Mononuclear cell (primary cell): ENCODE data around the gene CYP2D6. TPM values are rescaled to one million over a fixed set of nuclear protein-coding genes. Genes with fewer than 3 reads are reported as not detected.

Source experiments
- H3K27me3 ChIP-seq: 2 replicates; pipeline ENCODE4 v1.6.0; 2011; ENCODE audit warnings: low read length, control low read depth; ENCODE audit not compliant: insufficient read depth
- H3K4me1 ChIP-seq: 2 replicates; pipeline ENCODE4 v1.5.1; 2011; ENCODE audit warnings: mild to moderate bottlenecking, low read length, control low read depth; ENCODE audit not compliant: insufficient read depth
- H3K4me3 ChIP-seq: 2 replicates; pipeline ENCODE4 v1.5.1; 2011; ENCODE audit warnings: mild to moderate bottlenecking, low read length, moderate library complexity
- H3K9me3 ChIP-seq: 2 replicates; pipeline ENCODE4 v1.5.1; 2011; ENCODE audit warnings: low read depth, mild to moderate bottlenecking, control low read depth, low read length
- total RNA-seq: library from RNA; depleted of rRNA; stranded (reverse); fragments of >200 nt; gene quantifications from one replicate; pipeline ENCODE4 v1.2.3, GENCODE V29; 2012

The CYP2D6 gene
- total RNA-seq, 1 donor = 0.84 TPM

DNA sequence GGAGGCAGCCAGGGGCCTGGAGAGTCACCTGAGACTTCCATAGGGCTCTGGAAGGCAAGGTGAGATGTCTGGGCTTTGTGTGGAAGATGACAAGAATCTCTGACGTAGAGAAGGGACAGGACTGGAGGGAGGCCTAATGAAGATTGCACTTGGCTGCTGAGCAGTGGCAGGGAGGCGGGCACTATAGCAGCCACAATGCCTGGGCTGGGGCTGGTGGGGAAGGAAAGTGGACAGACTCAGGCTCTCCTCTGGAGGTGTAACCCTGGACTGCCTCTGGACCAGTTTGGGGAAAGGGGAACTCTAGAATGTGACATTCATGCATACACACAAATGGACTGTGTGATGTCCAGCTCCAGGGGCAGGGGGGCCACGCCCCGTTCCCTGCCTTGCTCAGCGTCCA lies 34.3 kb upstream of the CYP2D6 start:
- Histone ChIP-seq H3K4me1 (no peaks in the 10 kb centered on the region), H3K9me3 (no peaks in the 10 kb centered on the region), H3K27me3 (no peaks in the 10 kb centered on the region), H3K4me3 (no peak overlapping the region)

DNA sequence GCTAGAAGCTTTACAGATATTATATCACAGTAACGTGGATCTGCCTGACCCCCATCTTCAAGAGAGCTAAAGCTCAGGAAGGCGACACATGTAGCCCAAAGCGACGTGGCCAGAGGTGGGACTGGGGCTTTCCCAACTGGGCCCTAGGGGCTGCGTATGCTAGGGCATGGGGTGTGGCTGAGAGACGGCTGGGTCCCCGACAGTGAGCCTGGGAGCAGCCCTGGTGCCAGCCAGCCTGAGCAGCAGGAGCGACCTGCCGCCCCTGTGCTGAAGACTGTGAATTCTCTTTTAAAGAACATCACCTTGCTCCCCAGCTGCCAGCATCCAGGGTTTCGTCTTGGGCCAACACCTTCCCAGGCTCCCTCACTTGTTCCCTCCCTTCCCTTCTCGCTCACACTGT lies 32.9 kb upstream of the CYP2D6 start:
- no peak overlapping the region for H3K4me3 ChIP-seq
- H3K27me3 ChIP-seq = no peaks in the 10 kb centered on the region
- no peaks in the 10 kb centered on the region for H3K9me3 ChIP-seq
- no peaks in the 10 kb centered on the region for H3K4me1 ChIP-seq

DNA sequence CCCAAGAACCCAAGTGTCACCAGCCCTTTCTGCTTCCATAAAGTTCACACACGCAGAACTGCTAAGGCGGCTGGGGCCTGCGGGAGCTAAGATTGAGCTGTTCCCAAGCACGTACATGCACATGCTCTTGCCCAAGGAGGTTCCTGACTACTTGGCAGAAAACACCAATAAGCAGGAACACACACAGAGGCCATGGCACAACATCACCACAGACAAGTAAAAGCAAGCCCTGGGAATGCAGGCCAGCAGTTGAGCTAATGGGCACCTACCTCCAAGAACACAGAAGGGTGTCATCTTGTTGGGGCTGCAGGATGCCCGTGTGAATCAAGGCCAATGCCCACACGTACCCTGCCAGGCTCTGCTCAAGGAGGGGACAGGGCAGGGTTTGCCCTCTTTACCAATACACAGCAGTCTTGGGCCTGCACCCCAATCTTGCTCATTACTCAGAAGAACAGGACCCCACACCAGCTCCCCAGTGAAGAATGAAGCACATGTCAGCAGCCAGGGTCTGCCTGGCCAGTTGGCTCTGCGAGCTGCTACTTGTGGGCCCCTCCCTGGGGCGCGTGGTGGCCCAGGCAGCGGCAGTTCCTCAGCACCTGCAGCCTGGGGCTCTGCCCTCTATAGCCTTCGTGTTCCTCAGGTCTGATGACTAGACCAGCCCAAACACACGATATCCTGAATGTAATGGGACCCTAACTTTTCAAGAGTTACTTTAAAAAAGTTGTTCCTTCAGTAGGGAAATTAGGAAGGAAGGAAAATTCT lies 32.3 kb upstream of the CYP2D6 start:
- Histone ChIP-seq H3K4me3 (no peak overlapping the region), H3K9me3 (no peaks in the 10 kb centered on the region)

DNA sequence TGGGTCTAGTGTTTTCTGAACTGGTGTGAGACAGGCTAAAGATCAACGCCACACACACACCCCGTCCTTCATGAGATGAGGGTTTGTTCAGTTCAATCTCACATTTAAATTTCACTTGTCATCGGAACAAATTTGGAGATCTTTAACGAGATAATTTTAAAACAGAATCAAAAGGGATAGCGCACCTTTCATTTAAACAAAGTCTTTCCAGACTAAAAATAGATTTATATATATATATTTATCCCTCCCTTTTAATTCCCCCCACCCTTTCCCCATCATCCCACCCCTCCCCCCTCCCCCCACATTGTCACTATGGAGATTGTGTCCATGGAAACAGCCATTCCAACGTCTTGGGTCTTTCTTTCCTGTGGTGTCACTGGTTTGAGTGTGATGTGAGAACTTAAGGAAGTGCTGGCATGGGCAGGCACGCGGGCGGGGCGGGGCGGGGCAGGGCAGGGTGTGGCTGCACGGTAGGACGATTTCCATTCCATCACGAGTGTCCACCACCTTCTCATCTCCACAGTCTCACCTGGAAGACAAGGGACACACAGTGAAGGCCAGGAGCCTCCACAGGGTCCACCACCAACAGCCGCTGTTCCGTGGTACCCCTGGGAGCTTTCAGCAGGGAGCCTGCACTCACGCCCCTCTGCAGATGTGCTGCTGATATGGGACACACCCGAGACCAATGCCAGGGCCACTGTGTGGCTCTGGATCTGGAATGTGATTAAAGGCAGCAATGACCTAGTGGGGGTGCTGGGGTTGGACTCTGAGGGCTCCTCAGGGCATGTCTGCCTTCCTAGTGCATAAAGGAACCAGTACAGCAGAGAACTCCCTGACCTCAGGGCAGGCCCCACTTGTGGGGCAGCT lies 30.5 kb upstream of the CYP2D6 start:
- H3K9me3 ChIP-seq = no peaks in the 10 kb centered on the region
- H3K4me3 ChIP-seq = no peak overlapping the region
- H3K4me1 ChIP-seq = no peaks in the 10 kb centered on the region
- no peaks in the 10 kb centered on the region for H3K27me3 ChIP-seq

More for the DNA sequence above, 32.3 kb upstream of the CYP2D6 start:
- Histone ChIP-seq H3K4me1 (no peaks in the 10 kb centered on the region), H3K27me3 (no peaks in the 10 kb centered on the region)

DNA sequence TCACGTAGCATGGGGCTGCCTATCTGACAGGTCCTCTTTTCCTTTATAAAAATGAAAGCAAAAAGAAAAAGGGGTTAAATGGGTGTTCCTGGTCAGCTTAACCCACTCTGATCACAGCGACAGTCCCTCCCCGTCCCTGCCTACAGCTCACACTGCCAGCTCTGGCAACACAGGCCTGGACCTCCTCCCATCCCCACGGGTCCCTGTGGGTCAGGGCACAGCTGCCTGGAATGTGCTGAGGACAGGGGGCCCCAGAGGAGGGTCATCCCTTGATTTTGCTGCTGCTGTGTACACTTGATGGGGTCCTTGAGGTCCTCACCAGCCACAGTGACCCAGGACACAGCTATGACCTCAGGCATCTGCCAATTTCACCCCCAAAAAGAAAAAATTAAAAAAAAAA lies 29.6 kb upstream of the CYP2D6 start:
- Histone ChIP-seq H3K4me3 (no peak overlapping the region), H3K9me3 (no peaks in the 10 kb centered on the region), H3K4me1 (no peaks in the 10 kb centered on the region), H3K27me3 (no peaks in the 10 kb centered on the region)

DNA sequence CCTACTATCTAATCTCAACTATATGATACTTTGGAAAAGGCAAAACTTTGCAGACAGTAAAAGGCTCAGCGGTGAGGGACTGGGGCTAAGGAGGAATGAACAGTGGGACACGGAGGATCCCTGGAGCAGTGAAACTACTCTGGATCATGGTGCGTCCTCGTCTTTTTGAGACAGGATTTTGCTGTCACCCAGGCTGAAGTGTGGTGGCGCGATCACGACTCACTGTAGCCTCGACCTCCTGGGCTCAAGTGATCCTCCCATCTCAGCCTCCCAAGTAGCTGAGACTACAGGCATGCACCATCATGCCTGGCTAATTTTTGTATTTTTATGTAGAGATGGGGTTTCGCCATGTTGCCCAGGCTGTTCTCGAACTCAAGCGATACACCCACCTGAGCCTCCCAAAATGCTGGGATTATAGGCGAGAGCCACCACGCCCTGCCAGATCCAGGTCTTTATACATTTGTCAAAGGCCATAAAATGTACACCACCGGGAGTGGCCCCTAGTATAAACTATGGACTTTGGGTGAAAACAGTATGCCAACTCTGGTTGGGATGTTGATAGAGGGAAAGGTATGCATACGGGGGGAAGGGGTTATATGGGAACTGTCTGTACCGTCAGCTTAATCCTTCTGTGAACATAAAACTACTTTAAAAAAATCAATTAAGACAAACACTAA lies 28.0 kb upstream of the CYP2D6 start:
- no peaks in the 10 kb centered on the region for H3K27me3 ChIP-seq
- H3K4me3 ChIP-seq = no peak overlapping the region
- no peaks in the 10 kb centered on the region for H3K4me1 ChIP-seq
- H3K9me3 ChIP-seq = no peaks in the 10 kb centered on the region

DNA sequence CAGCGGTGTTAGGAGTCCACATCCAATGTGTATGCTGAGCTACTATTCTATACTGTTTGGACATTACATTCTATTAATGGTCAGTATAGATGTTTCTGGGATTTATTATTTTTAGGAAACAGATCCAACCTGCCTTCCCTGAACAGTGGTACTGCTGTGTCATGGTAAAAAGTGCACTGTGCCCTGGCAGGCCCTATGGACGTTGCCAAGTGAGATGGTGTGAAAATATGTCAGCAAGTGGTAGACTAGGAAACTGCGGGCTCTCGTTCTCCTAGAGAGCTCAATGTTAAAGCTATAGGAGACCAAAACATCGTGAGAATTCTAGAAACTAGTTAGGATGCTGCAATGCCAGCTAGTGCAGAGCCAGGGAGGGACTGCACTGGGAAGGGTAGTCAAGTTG lies 26.0 kb upstream of the CYP2D6 start:
- no peaks in the 10 kb centered on the region for H3K4me1 ChIP-seq
- H3K9me3 ChIP-seq = no peaks in the 10 kb centered on the region
- H3K4me3 ChIP-seq = no peak overlapping the region
- H3K27me3 ChIP-seq = no peaks in the 10 kb centered on the region

DNA sequence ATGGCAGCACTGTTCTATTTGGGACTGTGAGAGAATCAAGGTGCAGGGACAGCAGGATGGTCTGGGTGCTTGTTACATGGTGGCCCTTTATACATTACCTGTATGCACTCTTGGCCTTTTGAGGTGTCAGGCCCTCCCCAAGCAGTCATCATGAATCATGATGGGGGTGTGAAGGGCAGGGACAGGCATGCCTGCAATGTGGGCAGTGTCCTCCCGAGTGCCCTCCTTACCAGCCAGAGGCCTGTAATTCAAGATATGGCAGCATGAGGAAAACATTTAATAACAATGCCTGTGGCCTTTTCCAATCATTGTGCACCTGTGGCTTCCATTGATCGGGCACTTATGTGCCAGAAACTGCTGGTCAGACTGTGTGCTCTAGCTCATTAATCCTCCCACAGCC lies 25.5 kb upstream of the CYP2D6 start:
- Histone ChIP-seq H3K4me3 (no peak overlapping the region), H3K4me1 (no peaks in the 10 kb centered on the region), H3K9me3 (no peaks in the 10 kb centered on the region), H3K27me3 (no peaks in the 10 kb centered on the region)

DNA sequence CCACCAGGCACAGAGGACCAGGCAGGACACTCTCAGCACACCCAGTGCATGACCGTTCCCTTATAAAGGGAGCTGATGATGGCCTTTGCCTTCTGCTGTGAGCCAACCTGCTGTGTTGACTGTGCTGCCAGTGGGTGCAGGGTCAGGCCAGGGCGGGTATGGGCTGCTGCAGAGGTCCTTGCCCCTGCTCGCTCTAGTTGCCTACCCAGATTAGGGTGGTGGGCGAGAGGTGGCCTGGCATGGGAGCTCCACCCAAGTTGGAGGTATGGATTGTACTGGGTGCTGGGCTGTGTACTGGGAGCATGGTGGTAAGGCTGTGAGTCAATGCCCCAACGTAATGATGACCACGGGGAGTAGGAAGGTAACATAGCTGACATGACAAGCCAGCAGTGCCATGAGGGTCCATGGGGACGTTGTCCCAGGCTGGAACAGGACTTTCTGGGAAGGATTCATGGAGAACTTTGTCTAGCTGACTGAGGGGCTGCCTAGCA lies 24.5 kb upstream of the CYP2D6 start:
- no peaks in the 10 kb centered on the region for H3K9me3 ChIP-seq
- no peaks in the 10 kb centered on the region for H3K4me1 ChIP-seq
- no peaks in the 10 kb centered on the region for H3K27me3 ChIP-seq
- no peak overlapping the region for H3K4me3 ChIP-seq

DNA sequence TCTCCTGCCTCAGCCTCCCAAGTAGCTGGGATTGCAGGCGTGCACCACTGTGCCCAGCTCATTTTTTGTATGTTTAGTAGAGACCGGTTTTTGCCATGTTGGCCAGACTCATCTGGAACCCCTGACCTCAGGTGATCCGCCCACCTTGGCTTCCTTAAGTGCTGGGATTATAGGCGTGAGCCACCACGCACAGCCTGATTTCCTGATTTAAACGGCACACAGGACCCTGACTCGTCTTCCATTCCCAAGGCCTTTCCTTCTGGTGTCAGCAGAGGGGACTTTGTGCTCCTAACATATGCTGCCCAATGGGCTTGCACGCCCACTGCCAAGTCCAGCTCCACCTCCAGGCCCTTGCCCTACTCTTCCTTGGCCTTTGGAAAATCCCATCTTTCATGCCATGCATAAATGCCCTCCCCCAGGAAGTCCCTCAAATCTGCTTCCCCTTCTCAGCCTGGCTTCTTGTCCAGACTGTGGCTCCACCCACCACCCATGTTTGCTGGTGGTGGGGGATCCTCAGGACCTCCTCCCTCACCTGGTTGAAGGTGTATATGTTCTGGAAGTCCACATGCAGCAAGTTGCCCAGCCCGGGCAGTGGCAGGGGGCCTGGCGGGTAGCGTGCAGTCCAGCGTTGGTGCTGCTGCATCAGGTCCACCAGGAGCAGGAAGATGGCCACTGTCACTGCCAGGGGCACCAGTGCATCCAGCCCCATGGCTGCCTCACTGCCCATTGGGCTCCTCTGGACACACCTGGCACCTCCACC lies 23.9 kb upstream of the CYP2D6 start:
- Histone ChIP-seq H3K4me3 (no peak overlapping the region), H3K27me3 (no peaks in the 10 kb centered on the region), H3K9me3 (no peaks in the 10 kb centered on the region), H3K4me1 (no peaks in the 10 kb centered on the region)

DNA sequence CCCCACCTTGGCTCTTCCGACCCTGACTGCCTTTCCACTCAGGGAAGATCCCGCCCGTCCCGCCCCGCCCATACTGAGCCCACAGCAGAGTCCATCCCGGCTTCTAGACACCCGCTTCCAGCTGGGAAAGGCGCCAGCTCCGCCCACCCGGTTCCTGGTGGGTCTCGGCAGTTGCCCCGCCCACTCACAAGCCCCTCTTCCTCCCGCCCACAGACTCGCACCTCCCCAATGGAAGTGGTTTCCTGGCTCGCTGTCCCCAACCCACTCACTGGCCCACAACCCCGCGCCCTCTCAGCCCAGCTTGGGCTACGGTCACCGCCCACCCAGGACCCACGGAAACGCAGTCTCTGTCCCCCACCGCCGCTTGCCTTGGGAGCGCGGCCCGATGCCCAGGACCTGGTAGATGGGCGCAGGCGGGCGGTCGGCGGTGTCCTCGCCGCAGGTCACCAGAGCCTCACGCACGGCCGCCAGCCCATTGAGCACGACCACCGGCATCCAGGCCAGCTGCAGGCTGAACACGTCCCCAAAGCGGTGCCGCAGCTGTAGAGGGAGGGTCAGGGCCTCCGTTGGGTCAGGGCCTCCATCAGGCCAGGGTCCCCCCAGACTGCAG lies 22.2 kb upstream of the CYP2D6 start:
- H3K9me3 ChIP-seq = no peaks in the 10 kb centered on the region
- H3K27me3 ChIP-seq = no peaks in the 10 kb centered on the region
- no peak overlapping the region for H3K4me3 ChIP-seq
- H3K4me1 ChIP-seq = no peaks in the 10 kb centered on the region

DNA sequence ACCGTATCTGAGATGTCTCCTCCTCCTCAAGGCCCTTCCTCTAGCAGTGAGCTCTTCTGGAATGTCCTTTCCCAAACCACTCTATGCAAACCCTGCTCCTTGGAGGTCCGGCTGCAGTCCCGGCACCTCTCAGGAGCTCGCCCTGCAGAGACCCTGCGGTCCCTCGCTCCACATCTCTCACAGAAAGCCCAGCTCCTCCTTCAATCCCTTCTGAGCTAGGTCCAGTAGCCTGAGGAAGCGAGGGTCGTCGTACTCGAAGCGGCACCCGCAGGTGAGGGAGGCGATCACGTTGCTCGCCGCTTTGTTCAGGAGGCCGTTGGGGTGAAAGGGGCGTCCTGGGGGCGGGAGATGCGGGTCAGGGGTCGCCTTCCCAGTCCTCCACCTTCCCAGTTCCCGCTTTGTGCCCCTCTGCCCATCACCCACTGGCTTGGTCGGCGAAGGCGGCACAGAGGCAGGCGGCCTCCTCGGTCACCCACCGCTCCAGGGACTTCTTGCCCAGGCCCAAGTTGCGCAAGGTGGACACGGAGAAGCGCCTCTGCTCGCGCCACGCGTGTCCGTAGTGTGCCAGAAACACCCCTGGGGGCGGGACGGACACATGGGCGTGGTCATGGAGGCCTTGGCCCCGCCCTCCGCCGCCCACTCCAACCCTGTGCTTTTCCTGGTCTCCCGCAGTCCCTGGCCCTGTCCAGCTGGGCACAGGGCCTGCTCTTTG lies 21.5 kb upstream of the CYP2D6 start:
- H3K4me1 ChIP-seq = no peaks in the 10 kb centered on the region
- no peaks in the 10 kb centered on the region for H3K9me3 ChIP-seq
- H3K4me3 ChIP-seq = no peak overlapping the region
- no peaks in the 10 kb centered on the region for H3K27me3 ChIP-seq

DNA sequence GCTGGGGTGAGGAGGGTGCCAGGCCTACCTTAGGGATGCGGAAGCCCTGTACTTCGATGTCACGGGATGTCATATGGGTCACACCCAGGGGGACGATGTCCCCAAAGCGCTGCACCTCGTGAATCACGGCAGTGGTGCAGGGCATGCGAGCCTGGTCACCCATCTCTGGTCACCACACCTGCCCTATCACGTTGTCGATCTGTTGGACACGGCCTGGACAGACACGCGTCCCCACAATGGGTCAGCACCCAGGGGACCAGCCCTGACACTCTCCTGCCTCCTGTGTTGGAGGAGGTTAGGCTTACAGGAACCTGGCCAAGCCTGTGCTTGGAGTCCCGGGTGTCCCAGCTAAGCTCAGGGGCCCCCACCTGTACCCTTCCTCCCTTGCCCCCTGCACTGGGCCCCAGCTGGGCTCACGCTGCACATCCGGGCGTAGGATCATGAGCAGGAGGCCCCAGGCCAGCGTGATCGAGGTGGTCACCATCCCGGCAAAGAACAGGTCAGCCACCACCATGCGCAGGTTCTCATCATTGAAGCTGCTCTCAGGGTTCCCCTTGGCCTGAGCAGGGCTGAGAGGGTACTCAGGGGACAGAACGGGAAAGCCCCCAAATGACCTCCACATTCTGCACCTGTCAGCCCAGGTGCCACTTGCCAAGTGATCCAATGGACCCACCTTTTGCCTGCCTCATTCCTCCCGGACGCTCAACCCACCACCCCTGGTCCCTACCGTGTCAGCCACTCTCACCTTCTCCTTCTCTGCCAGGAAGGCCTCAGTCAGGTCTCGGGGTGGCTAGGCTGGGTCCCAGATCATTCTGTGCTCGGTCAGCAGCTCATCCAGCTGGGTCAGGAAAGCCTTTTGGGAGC lies 20.3 kb upstream of the CYP2D6 start:
- H3K9me3 ChIP-seq = no peaks in the 10 kb centered on the region
- no peaks in the 10 kb centered on the region for H3K4me1 ChIP-seq
- no peaks in the 10 kb centered on the region for H3K27me3 ChIP-seq
- no peak overlapping the region for H3K4me3 ChIP-seq
